HUDEP-2 (cell line): Measurements from ENCODE around the gene PRR5L.

Source experiments
- DNase-seq, 76 experiments: peaks; one replicate each; lab custom pipeline; 2025; ENCODE audit not compliant: unreplicated experiment in 76 of 76; lab: John Stamatoyannopoulos, UW

The PRR5L gene

GRCh38 chr11:36398231-36398953, 102.3 kb downstream of the PRR5L start:
- no peak for DNase-seq

- no peak for DNase-seq
These were observed 103.1 kb downstream of the PRR5L start for GRCh38 chr11:36399236-36399635.

- no peak for DNase-seq
These were observed 103.7 kb downstream of the PRR5L start for GRCh38 chr11:36399745-36400144.

GRCh38 chr11:36400766-36401455, 104.8 kb downstream of the PRR5L start:
- no peak for DNase-seq

- no peak for DNase-seq
These were observed 106.6 kb downstream of the PRR5L start for GRCh38 chr11:36402568-36403170.

- DNase-seq = no peak
These were observed 107.6 kb downstream of the PRR5L start for GRCh38 chr11:36403661-36404060.

GRCh38 chr11:36404831-36405230, 108.7 kb downstream of the PRR5L start:
- DNase-seq = no peak

GRCh38 chr11:36405585-36406367, 109.7 kb downstream of the PRR5L start:
- no peak for DNase-seq

- no peak for DNase-seq
These were observed 111.3 kb downstream of the PRR5L start for GRCh38 chr11:36407356-36407755.

- no peak for DNase-seq
These were observed 112.5 kb downstream of the PRR5L start for GRCh38 chr11:36408498-36409136.

GRCh38 chr11:36409152-36409816, 113.2 kb downstream of the PRR5L start:
- no peak for DNase-seq

GRCh38 chr11:36411202-36411640, 115.1 kb downstream of the PRR5L start:
- DNase-seq = no peak

GRCh38 chr11:36412781-36413383, 116.8 kb downstream of the PRR5L start:
- DNase-seq = no peak

- DNase-seq = no peak
These were observed 121.1 kb downstream of the PRR5L start for GRCh38 chr11:36417154-36417553.

- no peak for DNase-seq
These were observed 123.8 kb downstream of the PRR5L start for GRCh38 chr11:36419791-36420424.

- DNase-seq = no peak
These were observed 125.6 kb downstream of the PRR5L start for GRCh38 chr11:36421546-36422155.

- DNase-seq = no peak
These were observed 129.5 kb downstream of the PRR5L start for GRCh38 chr11:36425561-36426081.

GRCh38 chr11:36426226-36426848, 130.2 kb downstream of the PRR5L start:
- DNase-seq = no peak
